PC-3 (cell line): ENCODE results near the gene ZNF311.

Experiments
- CTCF ChIP-seq: fragments of 300-600 bp; sonication (generic); conservative IDR thresholded peaks from 2 replicates; pipeline ENCODE4 v1.5.1; 2017; ENCODE audit warnings: antibody characterized with exemption, low read depth, mild to moderate bottlenecking, low read length
- EZH2 ChIP-seq: fragments of 300-600 bp; sonication (generic); IDR thresholded peaks from one replicate; pipeline ENCODE4 v1.6.1; 2017; ENCODE audit warnings: antibody characterized with exemption, mild to moderate bottlenecking, low read length; ENCODE audit not compliant: unreplicated experiment
- EZH2phosphoT487 ChIP-seq: fragments of 300-600 bp; sonication (generic); IDR thresholded peaks from 2 replicates; pipeline ENCODE4 v1.6.1; 2018; ENCODE audit warnings: mild to moderate bottlenecking, antibody characterized with exemption, low read length, borderline replicate concordance

- TF ChIP-seq CTCF, result no peak
- TF ChIP-seq EZH2, result no peak
- TF ChIP-seq EZH2phosphoT487, result no peak
These were observed 27.0 kb downstream of the ZNF311 start for GRCh38 chr6:28978133-28978491.
